IMR-90 (cell line): ENCODE data around the gene B2M. TPM values are rescaled to one million over a fixed set of nuclear protein-coding genes. Genes with fewer than 3 reads are reported as not detected.

Source experiments
- ATAC-seq: fragments of 200-7000 bp; cut with Tn5 transposase; 2 replicates; pipeline ENCODE4 v1.9.1; 2020; ENCODE audit warnings: low read depth, mild to moderate bottlenecking, moderate library complexity
- BruUV-seq: library from RNA; stranded (reverse); fragments of 400-500 nt; replicated peaks from 2 replicates; lab custom pipeline; 2021; lab: Mats Ljungman, UMichigan
- CTCF ChIA-PET: fragments of 300-600 bp; formaldehyde crosslinking; extraction: SDS; loops from one replicate; lab custom pipeline; 2021; ENCODE audit warnings: antibody characterized with exemption; lab: Yijun Ruan, JAX
- POLR2A ChIA-PET: fragments of 300-600 bp; sonication (Branson Sonifier 250); formaldehyde crosslinking; loops from one replicate; lab custom pipeline; 2022; ENCODE audit warnings: antibody characterized with exemption; ENCODE audit not compliant: unreplicated experiment; lab: Charles Lee
- DNase-seq: peaks from one replicate; pipeline ENCODE4 v3.0.0; 2013
- H2AFZ ChIP-seq: replicated peaks from 2 replicates; pipeline ENCODE3; 2013; ENCODE audit warnings: low read length, mild to moderate bottlenecking; ENCODE audit not compliant: poor library complexity
- H2AK5ac ChIP-seq: 2 replicates; pipeline ENCODE4 v1.6.1; 2013; ENCODE audit warnings: low read depth, low read length, inconsistent platforms
- H2AK9ac ChIP-seq: replicated peaks from 2 replicates; pipeline ENCODE3; 2013; ENCODE audit warnings: mild to moderate bottlenecking, low read depth, low read length, moderate library complexity; ENCODE audit not compliant: poor library complexity
- H2BK120ac ChIP-seq: 2 replicates; pipeline ENCODE4 v1.6.1; 2013; ENCODE audit warnings: low read depth, low read length, inconsistent platforms
- H2BK15ac ChIP-seq: 3 replicates; pipeline ENCODE4 v1.6.1; 2013; ENCODE audit warnings: low read depth, low read length, inconsistent platforms
- H2BK20ac ChIP-seq: 2 replicates; pipeline ENCODE4 v1.6.1; 2013; ENCODE audit warnings: low read depth, mild to moderate bottlenecking, inconsistent platforms, low read length, moderate library complexity
- H2BK5ac ChIP-seq: 2 replicates; pipeline ENCODE4 v1.6.1; 2013; ENCODE audit warnings: mild to moderate bottlenecking, low read depth, low read length, inconsistent platforms; ENCODE audit not compliant: poor library complexity, severe bottlenecking
- H3K14ac ChIP-seq: replicated peaks from 2 replicates; pipeline ENCODE4 v1.6.1; 2013; ENCODE audit warnings: low read depth, low read length, inconsistent platforms
- H3K18ac ChIP-seq: 2 replicates; pipeline ENCODE4 v1.6.1; 2013; ENCODE audit warnings: low read depth, low read length, control low read depth
- H3K23ac ChIP-seq: 2 replicates; pipeline ENCODE4 v1.6.1; 2013; ENCODE audit warnings: low read depth, low read length, inconsistent platforms
- H3K27ac ChIP-seq: 2 replicates; pipeline ENCODE4 v1.5.1; 2013; ENCODE audit warnings: mild to moderate bottlenecking, control low read depth, low read length; ENCODE audit not compliant: insufficient read depth
- H3K27me3 ChIP-seq: 2 replicates; pipeline ENCODE4 v1.6.1; 2013; ENCODE audit warnings: low read length; ENCODE audit not compliant: control insufficient read depth, insufficient read depth
- H3K36me3 ChIP-seq: 2 replicates; pipeline ENCODE4 v1.6.1; 2013; ENCODE audit warnings: low read length, mixed read lengths; ENCODE audit not compliant: control insufficient read depth, insufficient read depth
- H3K4ac ChIP-seq: 2 replicates; pipeline ENCODE4 v1.6.1; 2013; ENCODE audit warnings: low read depth, low read length, inconsistent platforms
- H3K4me1 ChIP-seq: 2 replicates; pipeline ENCODE4 v1.6.1; 2013; ENCODE audit warnings: low read length, mixed read lengths; ENCODE audit not compliant: control insufficient read depth, insufficient read depth
- H3K4me2 ChIP-seq: 2 replicates; pipeline ENCODE4 v1.6.1; 2013; ENCODE audit warnings: low read depth, mild to moderate bottlenecking, control low read depth, low read length, moderate library complexity
- H3K4me3 ChIP-seq: 2 replicates; pipeline ENCODE4 v1.5.1; 2013; ENCODE audit warnings: low read depth, mild to moderate bottlenecking, control low read depth, low read length, moderate library complexity; ENCODE audit not compliant: insufficient read depth
- H3K56ac ChIP-seq: 2 replicates; pipeline ENCODE4 v1.6.1; 2013; ENCODE audit warnings: low read length, inconsistent platforms; ENCODE audit not compliant: insufficient read depth; ENCODE audit errors: extremely low read depth
- H3K79me1 ChIP-seq, 2 experiments: 2 replicates each; pipeline ENCODE4 v1.6.1; 2013; ENCODE audit warnings: low read length in 2 of 2, inconsistent platforms in 1 of 2, low read depth in 1 of 2
- H3K9ac ChIP-seq: 2 replicates; pipeline ENCODE4 v1.6.1; 2013; ENCODE audit warnings: low read depth, low read length, control low read depth
- H3K9me1 ChIP-seq: 2 replicates; pipeline ENCODE4 v1.6.1; 2013; ENCODE audit warnings: low read length, inconsistent platforms; ENCODE audit not compliant: insufficient read depth
- H3K9me3 ChIP-seq: 2 replicates; pipeline ENCODE4 v1.6.1; 2013; ENCODE audit warnings: low read length; ENCODE audit not compliant: control insufficient read depth, insufficient read depth
- H4K20me1 ChIP-seq: 2 replicates; pipeline ENCODE4 v1.6.1; 2013; ENCODE audit warnings: low read length, inconsistent platforms; ENCODE audit not compliant: insufficient read depth
- H4K5ac ChIP-seq: 2 replicates; pipeline ENCODE4 v1.6.1; 2013; ENCODE audit warnings: mild to moderate bottlenecking, low read depth, low read length, control low read depth
- H4K8ac ChIP-seq, 2 experiments: 2 replicates each; pipeline ENCODE4 v1.6.1; 2013; ENCODE audit warnings: low read depth in 2 of 2, low read length in 2 of 2, control low read depth in 1 of 2, inconsistent platforms in 1 of 2
- H4K91ac ChIP-seq: 2 replicates; pipeline ENCODE4 v1.6.1; 2013; ENCODE audit warnings: low read depth, low read length, inconsistent platforms; ENCODE audit not compliant: insufficient read depth
- BHLHE40 ChIP-seq: fragments of 150-350 bp; IDR thresholded peaks from 2 replicates; pipeline ENCODE4 v1.6.1; 2016; ENCODE audit warnings: mild to moderate bottlenecking, low read depth, low read length
- CEBPB ChIP-seq: IDR thresholded peaks from 2 replicates; pipeline ENCODE4 v1.6.1; 2012; ENCODE audit warnings: low read depth, low read length, improper control_type of control experiment
- CHD1 ChIP-seq: IDR thresholded peaks from 2 replicates; pipeline ENCODE4 v1.6.1; 2012; ENCODE audit warnings: low read depth, low read length, improper control_type of control experiment
- CTCF ChIP-seq: conservative IDR thresholded peaks from 2 replicates; pipeline ENCODE4 v1.5.1; 2012; ENCODE audit warnings: mild to moderate bottlenecking, low read depth, low read length, improper control_type of control experiment
- MAFK ChIP-seq: IDR thresholded peaks from 2 replicates; pipeline ENCODE4 v1.6.1; 2012; ENCODE audit warnings: low read depth, low read length, improper control_type of control experiment
- MAZ ChIP-seq: IDR thresholded peaks from 2 replicates; pipeline ENCODE4 v1.6.1; 2012; ENCODE audit warnings: low read depth, mild to moderate bottlenecking, low read length, improper control_type of control experiment, moderate library complexity, borderline replicate concordance
- POLR2A ChIP-seq: IDR thresholded peaks from 2 replicates; pipeline ENCODE4 v1.6.1; 2012; ENCODE audit warnings: mild to moderate bottlenecking, low read depth, low read length
- RAD21 ChIP-seq: IDR thresholded peaks from 2 replicates; pipeline ENCODE4 v1.6.1; 2012; ENCODE audit warnings: low read length, improper control_type of control experiment
- RCOR1 ChIP-seq: IDR thresholded peaks from 2 replicates; pipeline ENCODE4 v1.6.1; 2012; ENCODE audit warnings: mild to moderate bottlenecking, low read length, improper control_type of control experiment; ENCODE audit not compliant: insufficient replicate concordance
- RFX5 ChIP-seq: IDR thresholded peaks from 2 replicates; pipeline ENCODE4 v1.8.0; 2012; ENCODE audit warnings: low read depth, mild to moderate bottlenecking, low read length, moderate library complexity
- SMC3 ChIP-seq: fragments of 150-350 bp; IDR thresholded peaks from 2 replicates; pipeline ENCODE4 v1.6.1; 2016; ENCODE audit warnings: low read depth, mild to moderate bottlenecking, antibody characterized with exemption, low read length, moderate library complexity
- USF2 ChIP-seq: fragments of 150-350 bp; IDR thresholded peaks from 2 replicates; pipeline ENCODE4 v1.6.1; 2017; ENCODE audit warnings: mild to moderate bottlenecking, antibody characterized with exemption, low read length, low read depth
- whole genome bisulfite sequencing, 2 experiments: methylation state at CpG; one replicate each; pipeline versions ENCODE4 v1.1.5 to v1.1.7; 2013; ENCODE audit warnings: missing lambda C conversion rate in 2 of 2; ENCODE audit not compliant: insufficient read length in 1 of 2; ENCODE audit errors: extremely low coverage in 2 of 2; 5-methylcytosine and 5-hydroxymethylcytosine counted together
- dilution Hi-C: fragments of 300-500 bp; cut with HindIII; formaldehyde crosslinking; loops from one replicate; pipeline ENCODE4 v1.14.3; 2018; ENCODE audit warnings: low sequenced_read_pairs; ENCODE audit not compliant: unreplicated experiment
- in situ Hi-C: fragments of 300-500 bp; cut with MboI; formaldehyde crosslinking; loops from 3 replicates; pipeline ENCODE4 v1.14.3; 2019; ENCODE audit warnings: low sequenced_read_pairs, inconsistent platforms, mixed read lengths
- intact Hi-C: fragments of 100-400 bp; cut with micrococcal nuclease; formaldehyde crosslinking; loops from 2 replicates; pipeline ENCODE4 v1.10.0; 2022
- polyA plus RNA-seq, 3 experiments: library from polyadenylated mRNA; depleted of rRNA; stranded (reverse); fragments of >200 nt; gene quantifications; 2 replicates each; pipeline ENCODE4 v1.2.3, GENCODE V29; 2012; ENCODE audit warnings: low replicate concordance in 1 of 3
- total RNA-seq: library from RNA; depleted of rRNA; stranded (reverse); fragments of >200 nt; gene quantifications from 2 replicates; pipeline ENCODE4 v1.2.3, GENCODE V29; 2012

B2M gene
- total and polyA plus RNA-seq, 2 of the 4 experiments (the other 2 are of a cell fraction) = 895 to 3,394 TPM

- Histone ChIP-seq H3K79me1 (peaks cover 0 to 29% of the 10 kb centered on the region in 2 experiments; a peak in 2 of 4 replicates), H3K18ac (peak overlapping the region; percentile 40), H3K4ac (peak overlapping the region; percentile 82), H3K27me3 (no peaks in the 10 kb centered on the region), H4K5ac (peak overlapping the region; percentile 23), H4K20me1 (no peaks in the 10 kb centered on the region), H3K36me3 (peaks cover 3% of the 10 kb centered on the region; the same call in 1 of the 2 replicates), H2BK120ac (peak overlapping the region; percentile 92), H2AK5ac (0 out of 2 replicates have a peak overlapping the region, but pooled peaks have one; percentile 18), H3K23ac (peak overlapping the region; percentile 57), H4K91ac (peak overlapping the region; percentile 82), H3K4me1 (peaks cover 2% of the 10 kb centered on the region; the same call in 1 of the 2 replicates), H4K8ac (peak overlapping the region; percentile 59 to 61), H3K4me2 (peak overlapping the region; percentile 9; the same call in 1 of the 2 replicates), H2AK9ac (no peak overlapping the region), H3K27ac (peak overlapping the region; percentile 54), H2AFZ (peak overlapping the region; percentile 76), H3K9me3 (no peaks in the 10 kb centered on the region), H3K9ac (0 out of 2 replicates have a peak overlapping the region, but pooled peaks have one; percentile 1), H3K9me1 (peaks cover 9% of the 10 kb centered on the region), H2BK15ac (peak overlapping the region; percentile 54; the same call in 2 of the 3 replicates), H3K14ac (peak overlapping the region; percentile 67), H2BK20ac (peak overlapping the region; percentile 75), H3K56ac (peak overlapping the region; percentile 67; the same call in 1 of the 2 replicates), H3K4me3 (no peak overlapping the region), H2BK5ac (peak overlapping the region; percentile 74)
- peak; percentile 94 for DNase-seq
- in situ Hi-C loops (no loop called here), dilution Hi-C loops (no loop called here), intact Hi-C loops (no loop called here)
- CTCF ChIA-PET = interaction anchor here (0.5 to 0.7 kb wide), 2 partner anchors 13 to 130 kb away, joined by 3 to 5 read pairs; no protein-coding TSS in a partner anchor
- POLR2A ChIA-PET = interaction anchor here (0.7 kb wide), 1 partner anchor 16 kb away, joined by 3 read pairs; the partner anchor contains the start of genes B2M and PATL2
- no CpG with 5 or more reads among the region's 5 CpGs for WGBS, 2 experiments
- peak; percentile 55 for ATAC-seq
- no TSS peak for BruUV-seq
- peak; percentile 60 for TF ChIP-seq MAFK
- TF ChIP-seq RFX5 = no peak; the same call in 1 of the 2 replicates
- no peak for TF ChIP-seq MAZ
- TF ChIP-seq POLR2A = peak; percentile 95
- no peak for TF ChIP-seq USF2
- no peak for TF ChIP-seq RAD21
- TF ChIP-seq CHD1 = no peak
- TF ChIP-seq CTCF = 0 out of 2 replicates have a peak, but pooled peaks have one; percentile 11
- TF ChIP-seq CEBPB = 0 out of 2 replicates have a peak, but pooled peaks have one; percentile 18
- peak; percentile 26; the same call in 1 of the 2 replicates for TF ChIP-seq SMC3
- TF ChIP-seq RCOR1 = no peak
- TF ChIP-seq BHLHE40 = peak; percentile 38; the same call in 1 of the 2 replicates
Observed at GRCh38 chr15:44726568-44727484, 15.5 kb downstream of the B2M start.
